Hematopoietic multipotent progenitor cell treated with erythropoietin and hydrocortisone succinate and interleukin-3 and kit ligand, for 8 days (in vitro differentiated cells): ENCODE data around the gene C14orf93.
A peak's percentile ranks its signal among the peaks of the same experiment; 100 is the strongest.
"Not testable (repeated sequence)": the region's sequence is repeated elsewhere in the genome, so short reads cannot be mapped to it uniquely, and the experiment has no call there.

Source experiments
- DNase-seq: peaks from one replicate; pipeline ENCODE4 v3.0.0-alpha.2; 2015

C14orf93 gene

DNA sequence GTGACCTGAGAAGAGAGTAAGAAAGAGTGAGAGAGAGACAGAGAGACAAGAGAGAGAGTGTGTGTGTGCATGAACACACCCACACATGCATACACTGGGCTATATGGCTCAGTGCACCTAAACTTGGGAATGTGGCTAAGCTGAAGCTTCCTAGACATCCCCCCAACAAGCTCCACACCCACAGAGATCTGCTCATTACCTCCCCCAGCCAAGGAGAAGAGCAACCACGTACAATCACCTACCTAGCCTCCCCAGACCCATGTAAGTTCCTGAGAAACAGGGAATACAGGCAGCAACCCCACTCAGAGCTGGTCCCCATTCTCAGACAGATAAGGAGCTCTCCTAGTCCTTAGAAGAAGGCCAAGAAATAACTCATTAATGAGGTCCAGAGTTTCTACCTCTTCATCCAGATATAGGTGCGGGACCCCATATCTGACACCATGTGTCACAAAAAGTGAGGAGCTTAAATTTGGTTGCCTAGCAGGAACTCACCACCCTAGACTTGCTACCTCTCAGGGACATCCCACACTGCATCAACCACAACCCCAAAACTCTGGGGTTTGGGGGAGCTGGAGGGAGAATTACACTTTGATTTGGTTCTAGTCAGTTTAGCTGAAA, 37.5 kb downstream of the C14orf93 start:
- no peak for DNase-seq

DNA sequence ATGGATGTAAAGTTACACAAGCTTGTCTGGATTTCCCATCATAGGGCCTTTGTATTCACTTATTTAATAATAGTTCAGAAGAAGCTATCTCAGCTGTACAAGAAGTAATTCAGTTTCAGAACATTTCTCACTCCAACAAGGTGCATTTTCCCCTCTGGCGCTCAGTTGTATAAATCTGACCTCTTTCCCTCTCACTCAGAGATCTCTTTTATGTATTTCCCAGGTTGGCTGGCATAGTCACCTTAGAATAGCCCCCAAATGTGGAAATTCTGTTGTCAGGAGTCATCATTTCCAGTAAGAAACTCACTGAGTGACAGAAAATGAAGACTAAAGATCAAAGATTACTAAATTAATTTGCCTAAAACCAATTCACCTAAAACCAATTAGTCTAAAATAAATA, 38.8 kb downstream of the C14orf93 start:
- DNase-seq, result no peak

DNA sequence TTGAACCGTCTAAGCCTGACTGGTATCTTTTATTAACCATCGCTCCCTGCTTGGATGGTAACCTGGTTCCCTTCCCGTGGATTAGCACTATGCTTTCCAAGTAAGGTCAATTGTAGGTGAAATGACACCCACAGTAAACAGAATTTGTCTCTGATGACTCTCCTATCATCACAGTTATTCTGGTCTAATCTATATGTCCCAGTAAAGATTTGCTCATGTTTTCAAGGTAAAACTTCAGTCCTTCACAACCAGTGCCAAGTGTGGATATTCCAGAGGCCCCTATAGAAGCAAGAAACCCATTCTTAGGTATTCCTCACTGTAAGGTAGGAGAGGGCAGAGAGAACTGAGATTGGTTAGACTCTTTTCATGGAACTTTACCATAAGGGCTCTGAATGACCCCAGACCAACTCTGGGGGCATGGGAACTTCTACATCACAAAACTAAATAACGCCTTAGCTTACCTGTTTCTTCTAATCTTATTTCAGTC, 43.1 kb downstream of the C14orf93 start:
- DNase-seq, result no peak

GRCh38 chr14:22965916-22966782, 43.8 kb downstream of the C14orf93 start:
- DNase-seq, result not testable (repeated sequence)

GRCh38 chr14:22962061-22962676, 47.8 kb downstream of the C14orf93 start:
- no peak for DNase-seq

- DNase-seq, result peak; percentile 82
Measured at GRCh38 chr14:22955702-22956569, 54.0 kb downstream of the C14orf93 start.

DNA sequence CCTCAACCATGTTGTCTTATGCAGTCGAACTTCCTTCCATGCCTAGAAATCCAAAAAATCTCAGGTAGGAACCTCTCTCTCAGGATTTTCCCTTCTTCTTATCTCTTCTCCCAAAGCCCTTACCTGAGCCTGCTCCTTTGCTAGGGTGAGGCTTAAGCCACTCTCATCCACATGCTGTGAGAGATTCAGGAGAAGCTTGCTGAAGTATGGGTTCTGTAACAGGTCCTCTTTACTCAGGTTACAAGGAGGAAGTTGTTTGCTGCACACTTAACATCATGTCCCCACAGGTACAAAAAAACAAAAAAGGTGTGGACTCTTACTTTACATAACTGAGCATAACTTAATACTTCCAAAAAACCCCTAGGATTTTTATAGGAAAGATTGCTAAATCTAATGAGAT, 57.5 kb downstream of the C14orf93 start:
- DNase-seq, result no peak

DNA sequence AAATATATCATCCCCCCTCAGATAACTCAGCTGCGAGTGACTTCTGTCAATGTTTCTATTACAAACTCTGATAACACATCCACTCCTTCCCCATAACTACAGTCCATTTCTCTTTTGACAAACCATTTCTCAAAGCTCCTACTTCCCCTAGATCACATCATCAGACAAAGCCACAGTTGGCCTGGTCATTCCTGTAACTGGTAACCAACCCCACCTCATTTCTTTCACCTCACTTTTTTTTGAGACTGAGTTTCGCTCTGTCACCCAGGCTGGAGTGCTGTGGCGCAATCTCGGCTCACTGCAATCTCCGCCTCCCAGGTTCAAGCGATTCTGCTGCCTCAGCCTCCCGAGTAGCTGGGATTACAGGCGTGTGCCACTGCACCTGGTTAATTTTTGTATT, 58.1 kb downstream of the C14orf93 start:
- not testable (repeated sequence) for DNase-seq

GRCh38 chr14:22945642-22946041, 64.3 kb downstream of the C14orf93 start:
- no peak for DNase-seq

DNA sequence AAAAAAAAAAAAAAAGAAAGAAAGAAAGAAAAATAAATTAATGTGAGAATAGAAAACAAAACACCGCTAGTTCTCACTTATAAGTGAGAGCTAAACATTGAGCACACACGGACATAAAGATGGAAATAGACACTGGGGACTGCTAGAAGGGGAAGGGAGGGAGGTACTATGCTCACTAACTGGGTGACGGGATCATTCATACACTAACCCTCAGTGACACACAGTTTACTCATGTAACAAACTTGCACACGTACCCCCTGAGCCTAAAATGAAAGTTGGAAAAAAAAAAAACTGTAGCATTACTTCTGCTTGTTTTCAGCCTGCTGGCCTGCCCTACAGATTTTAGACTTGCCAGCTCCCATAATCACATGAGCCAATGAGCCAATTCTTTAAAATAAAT, 70.3 kb downstream of the C14orf93 start:
- DNase-seq, result no peak
